NCI-H146 treated with DMSO at 0.1 percent for 48 hours (cell line): ENCODE measurements around the gene RPL13.
A peak's percentile ranks its signal among the peaks of the same experiment; 100 is the strongest.

ENCODE experiments used
- DNase-seq: peaks from one replicate; lab custom pipeline; 2025; ENCODE audit not compliant: unreplicated experiment; lab: John Stamatoyannopoulos, UW

Gene RPL13

GRCh38 chr16:89560378-89561141 is at the start of gene RPL13:
RPL13 (plus strand) TSS chr16:89560682; CDS start chr16:89560960, 278 bp downstream.
- peak; percentile 61 for DNase-seq

GRCh38 chr16:89511374-89511773 is 49.1 kb upstream of the RPL13 start:
- no peak for DNase-seq

DNA sequence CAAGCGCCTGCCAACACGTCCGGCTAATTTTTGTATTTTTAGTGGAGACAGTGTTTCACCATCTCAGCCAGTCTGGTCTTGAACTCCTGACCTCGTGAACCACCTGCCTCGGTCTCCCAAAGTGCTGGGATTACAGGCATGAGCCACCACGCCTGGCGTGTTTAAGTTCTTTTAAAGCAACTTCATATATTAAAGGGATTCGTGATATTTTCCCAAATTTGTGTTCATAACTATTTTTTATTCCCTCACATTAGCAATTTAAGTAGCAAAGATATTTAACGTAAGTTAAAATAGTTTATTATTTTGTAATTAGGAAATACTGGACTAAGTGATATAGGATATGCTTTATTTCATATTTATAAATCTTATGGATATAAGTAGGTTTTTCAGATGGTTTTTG is 48.0 kb upstream of the RPL13 start:
- DNase-seq = no peak

DNA sequence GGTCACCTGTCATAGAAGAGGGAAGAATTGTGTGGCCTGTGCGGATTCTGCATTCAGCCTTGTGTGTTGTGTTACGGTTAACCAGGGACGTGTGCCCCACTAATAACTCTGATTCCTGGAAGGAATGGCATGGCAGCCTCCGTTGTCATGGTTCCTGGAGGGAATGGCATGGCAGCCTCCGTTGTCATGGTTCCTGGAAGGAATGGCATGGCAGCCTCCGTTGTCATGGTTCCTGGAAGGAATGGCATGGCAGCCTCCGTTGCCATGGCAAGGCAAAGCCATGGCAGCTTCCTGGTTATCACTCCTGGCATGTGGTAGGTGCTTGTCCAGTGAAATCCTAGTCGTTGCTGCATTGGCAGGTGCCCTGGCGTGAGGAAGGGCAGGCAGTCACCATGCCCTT is 43.4 kb upstream of the RPL13 start:
- DNase-seq = no peak

GRCh38 chr16:89519881-89520280 is 40.6 kb upstream of the RPL13 start:
- no peak for DNase-seq

GRCh38 chr16:89522287-89522686 is 38.2 kb upstream of the RPL13 start:
- DNase-seq = no peak

- DNase-seq = no peak
These were observed 36.7 kb upstream of the RPL13 start for GRCh38 chr16:89523680-89524344.

GRCh38 chr16:89525146-89525913 is 35.2 kb upstream of the RPL13 start:
- no peak for DNase-seq

DNA sequence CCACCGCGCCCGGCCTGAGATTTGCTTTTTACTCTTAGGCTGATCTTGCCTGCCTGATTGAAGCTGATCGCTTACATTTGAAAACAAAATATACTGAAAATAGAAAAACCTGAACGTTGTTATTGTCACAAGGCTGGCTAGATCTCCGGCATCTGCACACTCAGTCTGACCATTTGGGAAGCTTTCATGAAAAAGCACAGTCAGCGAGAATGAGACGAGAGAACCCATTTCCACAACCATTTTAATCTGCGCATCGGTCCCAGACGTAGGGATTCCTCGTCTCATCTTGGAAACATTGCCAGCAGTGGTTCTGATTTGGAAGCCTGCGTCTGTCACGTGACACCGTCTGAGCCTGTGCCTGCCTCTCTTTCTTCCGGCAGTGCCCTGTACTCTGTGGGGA is 31.4 kb upstream of the RPL13 start:
- no peak for DNase-seq

DNA sequence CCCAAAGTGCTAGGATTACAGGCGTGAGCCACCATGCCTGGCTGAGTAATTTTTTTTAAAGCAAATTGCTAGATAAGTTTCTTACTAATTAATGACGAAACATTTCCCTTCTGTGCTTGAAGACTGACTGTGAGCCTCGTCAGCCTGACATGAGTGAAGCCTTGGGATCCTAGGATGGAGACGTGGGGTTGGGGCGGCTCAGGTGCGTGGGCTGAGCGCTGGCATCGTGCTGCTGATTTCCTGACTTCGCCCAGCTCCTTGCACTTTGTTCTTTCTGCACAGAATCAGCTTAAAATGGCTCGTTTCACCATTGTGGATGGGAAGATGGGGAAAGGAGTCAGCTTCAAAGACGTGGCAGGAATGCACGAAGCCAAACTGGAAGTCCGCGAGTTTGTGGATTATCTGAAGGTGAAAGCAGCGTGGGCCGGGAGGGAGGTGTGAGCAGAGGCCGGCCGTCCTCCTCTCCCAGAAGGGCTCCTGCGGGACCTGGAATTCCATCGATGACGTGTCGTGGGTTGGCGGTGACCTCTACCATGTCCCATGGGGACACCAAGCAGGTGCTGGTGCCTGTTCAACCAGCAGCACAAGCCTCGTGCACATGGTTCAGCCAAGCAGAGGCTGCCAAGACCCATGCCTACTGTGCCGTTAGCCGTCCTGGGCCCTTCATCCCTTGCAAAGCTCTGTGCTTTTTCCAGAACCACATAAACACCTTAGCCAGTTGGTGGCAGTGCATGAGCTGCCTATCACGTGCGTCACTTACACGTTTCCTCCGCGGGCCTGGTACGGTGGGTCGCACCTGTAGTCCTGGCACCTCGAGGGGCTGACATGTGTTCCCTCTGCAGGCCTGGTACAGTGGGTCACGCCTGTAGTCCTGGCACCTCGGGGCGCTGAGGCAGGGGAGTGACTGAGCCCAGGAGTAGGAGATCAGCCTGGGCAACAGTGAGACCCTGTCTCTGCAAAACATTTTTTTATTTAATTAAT is 29.8 kb upstream of the RPL13 start:
- no peak for DNase-seq

DNA sequence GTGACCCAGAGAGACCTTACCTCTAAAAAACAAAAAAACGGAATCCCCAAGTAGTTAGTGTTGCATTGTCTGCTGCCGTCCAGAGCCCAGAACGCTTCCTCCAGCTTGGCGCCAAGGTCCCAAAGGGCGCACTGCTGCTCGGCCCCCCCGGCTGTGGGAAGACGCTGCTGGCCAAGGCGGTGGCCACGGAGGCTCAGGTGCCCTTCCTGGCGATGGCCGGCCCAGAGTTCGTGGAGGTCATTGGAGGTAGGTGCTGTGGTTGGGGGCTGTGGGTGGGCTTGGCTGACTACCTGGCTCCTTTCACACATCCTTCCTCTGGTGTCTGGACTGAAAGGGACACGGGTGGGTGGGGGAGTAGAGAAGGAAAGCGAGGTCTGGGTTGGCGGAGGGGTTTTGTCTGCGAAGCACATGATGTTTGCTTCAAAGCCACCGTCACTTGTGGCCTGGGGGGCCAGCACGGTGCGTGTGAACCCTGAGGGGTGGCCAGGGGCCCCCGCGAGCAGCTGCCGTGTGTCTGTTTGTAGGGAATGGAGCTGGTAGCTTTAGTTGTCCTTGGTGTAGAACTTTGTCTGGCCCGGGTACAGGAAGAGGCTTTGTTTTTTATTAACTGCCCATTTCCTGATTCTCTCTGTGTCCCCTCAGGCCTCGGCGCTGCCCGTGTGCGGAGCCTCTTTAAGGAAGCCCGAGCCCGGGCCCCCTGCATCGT is 28.5 kb upstream of the RPL13 start:
- DNase-seq = no peak

DNA sequence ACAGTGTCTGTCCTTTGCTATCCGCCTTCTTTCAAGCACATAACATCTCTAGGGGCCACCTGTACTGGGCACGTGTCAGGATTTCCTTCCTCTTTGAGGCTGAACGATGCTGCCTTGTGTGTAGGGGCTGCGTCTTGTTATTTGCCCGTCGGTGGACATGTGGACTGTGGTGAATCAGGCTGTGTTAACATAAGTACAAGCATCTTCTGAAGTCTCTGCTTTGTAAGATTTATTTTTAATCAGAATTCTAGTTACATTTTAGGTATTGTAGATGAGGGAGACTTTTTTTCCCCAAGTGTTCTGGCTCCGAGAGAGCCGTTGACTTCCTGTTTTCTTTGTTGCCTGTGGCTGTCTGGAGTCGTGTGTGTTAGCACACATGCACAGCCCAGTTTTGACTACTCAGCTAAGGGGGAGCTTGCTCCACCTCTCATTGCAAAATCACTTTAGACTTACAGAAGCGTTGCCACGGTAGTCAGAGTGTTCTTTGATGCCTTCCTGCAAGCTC is 26.2 kb upstream of the RPL13 start:
- no peak for DNase-seq

GRCh38 chr16:89536371-89536770 is 24.1 kb upstream of the RPL13 start:
- DNase-seq = no peak

GRCh38 chr16:89536886-89537548 is 23.5 kb upstream of the RPL13 start:
- no peak for DNase-seq

GRCh38 chr16:89537549-89537925 is 22.9 kb upstream of the RPL13 start:
- no peak for DNase-seq

GRCh38 chr16:89538286-89538685 is 22.2 kb upstream of the RPL13 start:
- DNase-seq = no peak

DNA sequence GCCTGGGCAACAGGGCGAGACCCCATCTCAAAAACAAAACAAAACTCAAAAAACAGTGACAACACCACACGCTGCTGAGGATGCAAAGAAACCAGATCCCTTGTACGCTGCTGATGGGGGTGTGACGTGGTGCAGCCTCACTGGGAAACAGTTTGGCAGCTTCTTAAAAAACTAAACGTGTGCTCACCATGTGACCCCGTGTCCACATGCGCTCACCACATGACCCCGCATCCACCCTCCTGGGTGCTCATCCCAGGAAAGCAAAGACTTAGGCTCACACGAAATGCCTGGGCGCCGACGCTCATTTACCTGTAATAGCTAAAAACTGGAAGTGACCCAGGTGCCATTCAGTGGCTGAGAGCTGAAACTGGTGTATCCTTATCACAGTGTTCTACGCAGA is 19.9 kb upstream of the RPL13 start:
- no peak for DNase-seq

DNA sequence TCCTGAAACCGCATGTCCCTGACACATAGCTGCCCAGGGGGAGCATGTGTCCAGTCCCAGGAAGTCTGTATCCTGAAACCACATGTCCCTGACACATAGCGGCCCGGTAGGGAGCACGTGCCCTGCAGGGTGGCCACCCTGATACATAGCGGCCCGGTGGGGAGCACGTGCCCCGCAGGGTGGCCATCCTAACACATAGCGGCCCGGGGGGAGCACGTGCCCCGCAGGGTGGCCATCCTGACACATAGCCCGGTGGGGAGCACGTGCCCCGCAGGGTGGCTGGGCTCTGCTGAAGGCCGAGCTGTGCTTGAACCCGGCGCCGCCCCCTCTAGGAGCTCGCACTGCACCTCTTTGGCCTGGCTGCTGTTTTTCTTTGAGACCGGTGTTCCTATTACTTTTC is 18.7 kb upstream of the RPL13 start:
- no peak for DNase-seq

- DNase-seq = no peak
These were observed 16.4 kb upstream of the RPL13 start for GRCh38 chr16:89544113-89544512.

- no peak for DNase-seq
These were observed 15.8 kb upstream of the RPL13 start for GRCh38 chr16:89544713-89545043.
